NCI-H1694 treated with DMSO at 0.1 percent for 48 hours (cell line): ENCODE measurements around the gene NHSL2.
"Not testable (repeated sequence)": the region's sequence is repeated elsewhere in the genome, so short reads cannot be mapped to it uniquely, and the experiment has no call there.

ENCODE experiments used
- DNase-seq: peaks from one replicate; lab custom pipeline; 2025; lab: John Stamatoyannopoulos, UW

NHSL2 gene

GRCh38 chrX:71923516-71923915, 12.9 kb downstream of the NHSL2 start:
- peak; percentile 61 for DNase-seq

- DNase-seq = no peak
Measured at GRCh38 chrX:71927040-71927439, 16.4 kb downstream of the NHSL2 start.

- DNase-seq = no peak
Measured at GRCh38 chrX:71928856-71929255, 18.2 kb downstream of the NHSL2 start.

- DNase-seq = no peak
Measured at GRCh38 chrX:71930298-71930697, 19.7 kb downstream of the NHSL2 start.

- no peak for DNase-seq
Measured at GRCh38 chrX:71935476-71935875, 24.8 kb downstream of the NHSL2 start.

- no peak for DNase-seq
Measured at GRCh38 chrX:71936632-71937031, 26.0 kb downstream of the NHSL2 start.

GRCh38 chrX:71938371-71938770, 27.7 kb downstream of the NHSL2 start:
- no peak for DNase-seq

GRCh38 chrX:71941145-71941544, 30.5 kb downstream of the NHSL2 start:
- no peak for DNase-seq

GRCh38 chrX:71941776-71942175, 31.1 kb downstream of the NHSL2 start:
- no peak for DNase-seq

- DNase-seq = no peak
Measured at GRCh38 chrX:71944369-71944768, 33.7 kb downstream of the NHSL2 start.

GRCh38 chrX:71945237-71945805, 34.7 kb downstream of the NHSL2 start:
- no peak for DNase-seq

GRCh38 chrX:71949363-71949762, 38.7 kb downstream of the NHSL2 start:
- no peak for DNase-seq

GRCh38 chrX:71949844-71950445, 39.3 kb downstream of the NHSL2 start:
- no peak for DNase-seq

- DNase-seq = no peak
Measured at GRCh38 chrX:71953391-71953790, 42.7 kb downstream of the NHSL2 start.

- no peak for DNase-seq
Measured at GRCh38 chrX:71953946-71954345, 43.3 kb downstream of the NHSL2 start.

GRCh38 chrX:71954458-71954857, 43.8 kb downstream of the NHSL2 start:
- DNase-seq = no peak

- DNase-seq = no peak
Measured at GRCh38 chrX:71955530-71956120, 45.0 kb downstream of the NHSL2 start.

GRCh38 chrX:71958281-71958675, 47.6 kb downstream of the NHSL2 start:
- DNase-seq = no peak

GRCh38 chrX:71964184-71964583, 53.5 kb downstream of the NHSL2 start:
- DNase-seq = not testable (repeated sequence)

- no peak for DNase-seq
Measured at GRCh38 chrX:71974916-71975315, 64.3 kb downstream of the NHSL2 start.

- no peak for DNase-seq
Measured at GRCh38 chrX:71976753-71977152, 66.1 kb downstream of the NHSL2 start.

GRCh38 chrX:71978164-71978563, 67.5 kb downstream of the NHSL2 start:
- no peak for DNase-seq

- DNase-seq = no peak
Measured at GRCh38 chrX:71989768-71990426, 79.3 kb downstream of the NHSL2 start.
